Chondrocyte (in vitro differentiated cells): ENCODE measurements around the gene SLC16A8. TPM values are rescaled to one million over a fixed set of nuclear protein-coding genes. Genes with fewer than 3 reads are reported as not detected.
"Not testable (repeated sequence)": the region's sequence is repeated elsewhere in the genome, so short reads cannot be mapped to it uniquely, and the experiment has no call there.

ENCODE experiments used
- DNase-seq: peaks from one replicate; pipeline ENCODE4 v3.0.0; 2021; ENCODE audit warnings: mixed read lengths, low spot score
- H3K27ac Mint-ChIP-seq: one replicate; pipeline ENCODE4 v1.8.0; 2021; ENCODE audit warnings: mild to moderate bottlenecking, moderate library complexity, mixed read lengths; ENCODE audit not compliant: unreplicated experiment
- H3K27me3 Mint-ChIP-seq: 2 replicates; pipeline ENCODE4 v1.8.0; 2021; ENCODE audit warnings: low read depth, mixed read lengths
- H3K36me3 Mint-ChIP-seq: 2 replicates; pipeline ENCODE4 v1.8.0; 2021; ENCODE audit warnings: low read depth, mixed read lengths
- H3K4me1 Mint-ChIP-seq: 2 replicates; pipeline ENCODE4 v1.8.0; 2021; ENCODE audit warnings: low read depth, mild to moderate bottlenecking, mixed read lengths
- H3K4me3 Mint-ChIP-seq: one replicate; pipeline ENCODE4 v1.8.0; 2021; ENCODE audit warnings: mild to moderate bottlenecking, moderate library complexity, mixed read lengths; ENCODE audit not compliant: unreplicated experiment
- H3K9me3 Mint-ChIP-seq: 2 replicates; pipeline ENCODE4 v1.8.0; 2021; ENCODE audit warnings: low read depth, mixed read lengths
- CTCF ChIP-seq: fragments of 200-600 bp; sonication (generic); IDR thresholded peaks from 2 replicates; pipeline ENCODE4 v1.5.0; 2021; ENCODE audit warnings: antibody characterized with exemption, mild to moderate bottlenecking, moderate library complexity
- total RNA-seq: library from RNA; stranded (reverse); gene quantifications from 3 replicates; pipeline ENCODE4 v1.2.1, GENCODE V29; 2021

SLC16A8 gene
- total RNA-seq, 1 donor from 2014 or later, result 0.50 TPM

- no peak overlapping the region for H3K4me3 Mint-ChIP-seq
- H3K9me3 Mint-ChIP-seq, result no peaks in the 10 kb centered on the region
- no peak for DNase-seq
- H3K36me3 Mint-ChIP-seq, result no peaks in the 10 kb centered on the region
- no peak overlapping the region for H3K27ac Mint-ChIP-seq
- peaks cover 6% of the 10 kb centered on the region for H3K4me1 Mint-ChIP-seq
- no peak for TF ChIP-seq CTCF
- no peaks in the 10 kb centered on the region for H3K27me3 Mint-ChIP-seq
Observed at GRCh38 chr22:38041760-38042487, 42.1 kb downstream of the SLC16A8 start.

GRCh38 chr22:38040953-38041759, 42.8 kb downstream of the SLC16A8 start:
- H3K36me3 Mint-ChIP-seq, result no peaks in the 10 kb centered on the region
- H3K27ac Mint-ChIP-seq, result no peak overlapping the region
- TF ChIP-seq CTCF, result no peak
- DNase-seq, result no peak
- H3K4me1 Mint-ChIP-seq, result peaks cover 10% of the 10 kb centered on the region
- H3K27me3 Mint-ChIP-seq, result no peaks in the 10 kb centered on the region
- no peaks in the 10 kb centered on the region for H3K9me3 Mint-ChIP-seq
- no peak overlapping the region for H3K4me3 Mint-ChIP-seq

- peaks cover 24% of the 10 kb centered on the region for H3K4me1 Mint-ChIP-seq
- peak; percentile 9 for TF ChIP-seq CTCF
- no peak for DNase-seq
- no peak overlapping the region for H3K4me3 Mint-ChIP-seq
- H3K36me3 Mint-ChIP-seq, result no peaks in the 10 kb centered on the region
- H3K9me3 Mint-ChIP-seq, result no peaks in the 10 kb centered on the region
- no peaks in the 10 kb centered on the region for H3K27me3 Mint-ChIP-seq
- peak overlapping the region; percentile 63 for H3K27ac Mint-ChIP-seq
Observed at GRCh38 chr22:38038890-38039812, 44.8 kb downstream of the SLC16A8 start.

- no peaks in the 10 kb centered on the region for H3K36me3 Mint-ChIP-seq
- peaks cover 29% of the 10 kb centered on the region for H3K4me1 Mint-ChIP-seq
- H3K27ac Mint-ChIP-seq, result no peak overlapping the region
- DNase-seq, result no peak
- no peak overlapping the region for H3K4me3 Mint-ChIP-seq
- H3K9me3 Mint-ChIP-seq, result no peaks in the 10 kb centered on the region
- TF ChIP-seq CTCF, result no peak
- H3K27me3 Mint-ChIP-seq, result no peaks in the 10 kb centered on the region
Observed at GRCh38 chr22:38038426-38038825, 45.6 kb downstream of the SLC16A8 start.

GRCh38 chr22:38037367-38038150, 46.4 kb downstream of the SLC16A8 start:
- not testable (repeated sequence) for H3K36me3 Mint-ChIP-seq, H3K9me3 Mint-ChIP-seq, H3K27me3 Mint-ChIP-seq, H3K4me3 Mint-ChIP-seq, H3K27ac Mint-ChIP-seq, DNase-seq
- H3K4me1 Mint-ChIP-seq, result peaks cover 30% of the 10 kb centered on the region
